GM13977 (cell line): ENCODE results near the gene ZNF234.

Experiments used
- DNase-seq: peaks from one replicate; pipeline ENCODE4 v3.0.0; 2012; ENCODE audit warnings: low spot score
- CTCF ChIP-seq: IDR thresholded peaks from 2 replicates; pipeline ENCODE4 v1.5.1; 2012; ENCODE audit warnings: mild to moderate bottlenecking, control low read depth; ENCODE audit not compliant: insufficient read depth; ENCODE audit errors: extremely low read depth, missing control alignments
- in situ Hi-C: fragments of 300-500 bp; cut with MboI; formaldehyde crosslinking; loops from one replicate; pipeline ENCODE4 v1.12.0; 2022; ENCODE audit warnings: low sequenced_read_pairs, low pct_unique_long_range_greater_than_20kb, mixed read lengths, inconsistent platforms; ENCODE audit not compliant: unreplicated experiment

Gene ZNF234

GRCh38 chr19:44141191-44142058 is at the start of gene ZNF234:
ZNF234 (plus strand) TSS chr19:44141554; CDS start chr19:44144633, 3,079 bp downstream.
- peak; percentile 81 for DNase-seq
- in situ Hi-C loops, result no loop called here
- peak; percentile 25 for TF ChIP-seq CTCF

GRCh38 chr19:44092108-44092507 is 49.2 kb upstream of the ZNF234 start:
- TF ChIP-seq CTCF, result no peak
- in situ Hi-C loops, result no loop called here
- DNase-seq, result no peak

- in situ Hi-C loops, result no loop called here
- TF ChIP-seq CTCF, result no peak
- DNase-seq, result peak; percentile 85
These were observed 47.2 kb upstream of the ZNF234 start, which contains the start of gene ZNF224 for GRCh38 chr19:44093931-44094765. ZNF224 (plus strand) TSS chr19:44094361; CDS start chr19:44097874, 3,513 bp downstream.

- in situ Hi-C loops, result no loop called here
- TF ChIP-seq CTCF, result no peak
- no peak for DNase-seq
These were observed 33.6 kb upstream of the ZNF234 start for GRCh38 chr19:44107751-44108150.

DNA sequence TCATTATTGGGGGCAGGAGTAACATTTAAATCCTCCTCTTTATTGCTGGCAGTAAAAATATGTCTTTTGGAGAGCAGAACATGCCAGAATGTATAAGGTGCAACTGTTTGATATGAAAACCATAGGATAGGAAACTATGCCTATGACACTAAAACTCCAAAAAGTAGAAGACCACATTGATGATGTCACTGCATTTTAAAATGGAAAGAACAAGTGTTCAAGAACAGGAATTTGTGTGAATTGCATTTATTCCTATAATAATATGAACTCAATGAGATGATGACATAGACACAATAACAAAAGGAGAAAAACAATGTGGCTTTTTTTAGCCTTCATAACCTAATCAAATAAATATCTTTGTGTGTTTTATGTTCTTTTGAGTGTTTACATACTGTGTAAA is 31.9 kb upstream of the ZNF234 start:
- in situ Hi-C loops, result no loop called here
- no peak for TF ChIP-seq CTCF

DNA sequence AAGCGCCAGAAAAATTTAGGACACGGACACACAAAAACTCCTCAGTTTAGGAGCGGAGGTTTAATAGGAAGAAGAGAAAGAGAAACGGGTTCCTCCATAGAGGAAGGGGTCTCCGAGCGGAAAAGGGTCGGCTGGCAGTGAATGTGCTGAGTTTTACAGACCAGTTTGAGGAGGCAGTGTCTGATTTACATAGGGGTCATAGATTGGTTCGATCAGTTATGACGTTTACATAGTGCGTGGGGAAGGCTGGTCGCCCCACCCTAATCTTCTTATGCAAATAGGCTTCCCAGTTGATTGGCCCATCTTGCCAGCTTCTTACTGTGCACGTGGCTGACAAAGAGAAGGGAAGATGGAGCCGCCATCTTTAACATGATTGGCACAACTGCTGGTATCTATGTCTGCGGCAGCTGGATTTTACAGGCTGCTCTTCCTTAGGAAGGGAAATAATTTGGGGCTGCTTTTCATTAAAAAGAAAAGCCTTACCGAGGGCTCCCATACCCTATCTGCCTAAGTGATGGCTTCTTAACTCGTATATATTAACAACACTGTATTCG is 29.4 kb upstream of the ZNF234 start:
- in situ Hi-C loops, result no loop called here
- DNase-seq, result no peak
- no peak for TF ChIP-seq CTCF

More for the DNA sequence above, 31.9 kb upstream of the ZNF234 start:
- DNase-seq, result no peak
